CD4-positive, alpha-beta T cell treated with Interleukin-21 for 1 hour (primary cell): ENCODE data around the gene DGKH.

ENCODE experiments used
- DNase-seq: peaks from one replicate; pipeline ENCODE4 v3.0.0-alpha.2; 2020

DGKH gene, protein sequence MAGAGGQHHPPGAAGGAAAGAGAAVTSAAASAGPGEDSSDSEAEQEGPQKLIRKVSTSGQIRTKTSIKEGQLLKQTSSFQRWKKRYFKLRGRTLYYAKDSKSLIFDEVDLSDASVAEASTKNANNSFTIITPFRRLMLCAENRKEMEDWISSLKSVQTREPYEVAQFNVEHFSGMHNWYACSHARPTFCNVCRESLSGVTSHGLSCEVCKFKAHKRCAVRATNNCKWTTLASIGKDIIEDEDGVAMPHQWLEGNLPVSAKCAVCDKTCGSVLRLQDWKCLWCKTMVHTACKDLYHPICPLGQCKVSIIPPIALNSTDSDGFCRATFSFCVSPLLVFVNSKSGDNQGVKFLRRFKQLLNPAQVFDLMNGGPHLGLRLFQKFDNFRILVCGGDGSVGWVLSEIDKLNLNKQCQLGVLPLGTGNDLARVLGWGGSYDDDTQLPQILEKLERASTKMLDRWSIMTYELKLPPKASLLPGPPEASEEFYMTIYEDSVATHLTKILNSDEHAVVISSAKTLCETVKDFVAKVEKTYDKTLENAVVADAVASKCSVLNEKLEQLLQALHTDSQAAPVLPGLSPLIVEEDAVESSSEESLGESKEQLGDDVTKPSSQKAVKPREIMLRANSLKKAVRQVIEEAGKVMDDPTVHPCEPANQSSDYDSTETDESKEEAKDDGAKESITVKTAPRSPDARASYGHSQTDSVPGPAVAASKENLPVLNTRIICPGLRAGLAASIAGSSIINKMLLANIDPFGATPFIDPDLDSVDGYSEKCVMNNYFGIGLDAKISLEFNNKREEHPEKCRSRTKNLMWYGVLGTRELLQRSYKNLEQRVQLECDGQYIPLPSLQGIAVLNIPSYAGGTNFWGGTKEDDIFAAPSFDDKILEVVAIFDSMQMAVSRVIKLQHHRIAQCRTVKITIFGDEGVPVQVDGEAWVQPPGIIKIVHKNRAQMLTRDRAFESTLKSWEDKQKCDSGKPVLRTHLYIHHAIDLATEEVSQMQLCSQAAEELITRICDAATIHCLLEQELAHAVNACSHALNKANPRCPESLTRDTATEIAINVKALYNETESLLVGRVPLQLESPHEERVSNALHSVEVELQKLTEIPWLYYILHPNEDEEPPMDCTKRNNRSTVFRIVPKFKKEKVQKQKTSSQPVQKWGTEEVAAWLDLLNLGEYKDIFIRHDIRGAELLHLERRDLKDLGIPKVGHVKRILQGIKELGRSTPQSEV

GRCh38 chr13:42048342-42048683, at the start of gene DGKH:
TSS of gene DGKH (plus strand) at chr13:42048648. CDS start at chr13:42048774, 126 bp downstream.
- no peak for DNase-seq

GRCh38 chr13:42000846-42001245, 47.6 kb upstream of the DGKH start:
- DNase-seq: no peak

DNA sequence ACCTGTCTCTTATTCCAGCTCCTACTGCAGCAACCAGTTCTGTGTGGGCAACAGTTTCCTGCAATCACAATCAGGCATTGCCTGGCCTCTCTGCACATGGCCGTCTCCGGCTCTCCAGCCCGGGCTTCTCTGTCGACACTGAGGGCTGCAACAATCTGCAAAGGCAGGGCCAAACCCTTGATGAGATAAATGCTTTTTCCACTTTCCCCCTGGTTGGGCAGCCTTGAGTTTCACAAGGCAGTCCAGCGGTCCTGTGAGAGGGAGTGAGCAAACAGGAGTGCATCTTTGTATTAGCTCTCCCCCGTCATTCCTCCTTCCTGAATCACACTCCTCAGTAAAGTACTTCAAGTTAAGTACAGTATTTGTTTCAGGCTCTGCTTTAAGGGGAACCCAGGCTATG, 46.9 kb upstream of the DGKH start:
- DNase-seq: no peak

DNA sequence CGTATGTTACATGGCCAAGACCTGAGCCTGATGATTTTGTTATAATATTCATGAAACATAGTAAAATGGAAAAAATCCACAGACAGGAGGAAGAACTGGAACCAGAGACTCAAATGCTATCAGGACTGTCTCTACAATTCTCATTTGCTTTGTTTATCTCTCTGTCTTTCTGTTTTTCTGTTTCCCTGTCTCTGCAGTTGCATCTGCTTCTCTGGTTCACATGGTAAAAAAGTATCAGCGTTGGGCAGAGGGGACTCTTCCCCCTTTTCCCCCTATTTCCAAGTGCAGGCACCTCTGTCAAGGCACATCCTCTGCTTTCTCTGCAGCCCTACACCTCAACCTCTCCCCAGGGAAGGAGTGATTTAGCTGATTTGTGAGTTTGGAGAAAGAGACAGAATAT, 46.4 kb upstream of the DGKH start:
- DNase-seq: no peak

- DNase-seq: no peak
These were observed 40.6 kb upstream of the DGKH start for GRCh38 chr13:42007844-42008243.

GRCh38 chr13:42009057-42009456, 39.4 kb upstream of the DGKH start:
- DNase-seq: no peak

DNA sequence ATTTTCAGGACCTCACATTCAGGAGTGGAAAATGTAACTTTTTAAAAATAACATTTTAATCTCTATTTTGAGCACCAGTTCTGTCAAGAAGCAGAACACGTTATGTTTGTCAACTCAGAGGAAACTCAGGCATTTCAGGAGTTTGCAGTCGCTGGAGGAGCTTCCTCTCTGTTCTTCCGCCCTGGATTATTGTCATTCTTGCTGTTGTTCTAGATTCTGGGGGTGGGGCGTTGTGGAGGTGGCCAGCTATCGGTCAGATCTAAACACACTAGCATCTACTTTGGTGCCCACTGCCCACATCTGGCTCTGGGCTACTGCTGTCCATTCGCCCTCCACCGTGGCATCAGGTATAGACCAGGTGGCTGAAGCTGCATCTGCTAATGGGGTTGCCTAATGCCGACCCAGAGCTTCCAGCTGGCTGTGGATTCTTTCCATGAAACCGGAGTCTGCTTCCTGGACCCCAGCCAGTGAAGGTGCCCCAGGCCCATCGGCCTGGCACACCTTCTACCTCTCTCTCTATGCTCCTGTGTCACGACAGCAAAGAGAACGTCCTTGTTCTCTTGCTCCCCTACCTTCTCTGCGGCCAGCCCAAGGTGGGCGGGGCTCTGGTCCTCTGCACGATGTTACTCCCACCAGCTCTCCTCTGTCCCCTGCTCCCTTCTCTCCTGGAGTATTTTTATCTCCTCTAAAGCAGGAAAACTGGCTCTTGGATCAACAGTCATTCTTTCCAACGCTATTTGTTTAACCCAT, 36.7 kb upstream of the DGKH start:
- no peak for DNase-seq

- DNase-seq: no peak
These were observed 34.3 kb upstream of the DGKH start for GRCh38 chr13:42014119-42014518.

DNA sequence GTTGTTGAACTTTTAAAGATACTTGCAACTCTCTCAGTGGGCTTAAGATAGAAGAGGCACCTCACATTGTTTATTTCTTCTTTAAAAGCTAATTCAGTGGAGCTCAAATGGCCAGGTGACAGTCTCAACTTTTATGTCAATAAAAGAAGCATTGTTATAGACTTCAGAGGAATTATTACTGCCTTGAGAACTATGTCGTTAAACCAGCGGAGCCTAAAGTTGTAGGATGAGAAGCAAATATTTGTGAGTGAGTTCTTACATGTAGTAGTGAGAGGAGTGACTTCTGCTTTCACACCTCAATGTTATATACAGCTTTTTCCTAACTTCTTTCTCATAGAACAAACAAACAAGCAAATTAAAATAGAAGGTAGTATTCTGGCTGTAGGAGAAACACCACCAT, 31.2 kb upstream of the DGKH start:
- no peak for DNase-seq

- no peak for DNase-seq
These were observed 26.6 kb upstream of the DGKH start for GRCh38 chr13:42021851-42022250.

GRCh38 chr13:42022336-42022735, 26.1 kb upstream of the DGKH start:
- DNase-seq: no peak

DNA sequence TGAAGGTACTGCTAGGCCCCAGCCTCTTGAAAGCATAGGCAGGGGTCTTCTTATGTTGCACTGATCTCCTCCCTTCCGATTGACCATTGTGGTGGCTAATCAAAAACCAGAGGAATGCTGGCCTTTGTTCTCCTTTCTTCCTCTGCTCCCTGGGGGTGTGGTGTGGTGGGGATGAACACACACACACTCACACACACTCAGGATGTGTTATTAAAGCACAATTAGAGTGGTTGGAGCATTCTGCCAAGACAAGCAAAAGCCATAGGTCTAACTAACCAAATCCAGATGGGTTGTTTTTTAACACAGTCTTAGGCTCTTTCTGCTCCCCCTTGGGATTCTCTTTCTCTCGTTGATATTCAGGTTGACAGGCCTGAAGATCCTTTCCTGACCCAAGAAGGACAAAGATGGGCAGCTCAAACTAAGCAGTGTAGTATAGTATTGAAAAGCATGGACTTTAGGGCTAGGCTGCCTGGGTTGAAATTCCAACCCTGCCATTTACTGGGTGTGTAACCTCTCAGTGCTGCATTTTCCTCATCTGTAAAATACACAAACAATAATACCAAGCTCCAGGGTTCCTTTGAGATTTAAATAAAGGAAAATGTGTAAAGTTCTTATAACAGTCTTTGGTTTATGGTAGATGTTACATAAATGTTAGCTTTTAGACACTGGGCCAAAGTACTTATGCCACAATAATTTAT, 25.5 kb upstream of the DGKH start:
- no peak for DNase-seq

DNA sequence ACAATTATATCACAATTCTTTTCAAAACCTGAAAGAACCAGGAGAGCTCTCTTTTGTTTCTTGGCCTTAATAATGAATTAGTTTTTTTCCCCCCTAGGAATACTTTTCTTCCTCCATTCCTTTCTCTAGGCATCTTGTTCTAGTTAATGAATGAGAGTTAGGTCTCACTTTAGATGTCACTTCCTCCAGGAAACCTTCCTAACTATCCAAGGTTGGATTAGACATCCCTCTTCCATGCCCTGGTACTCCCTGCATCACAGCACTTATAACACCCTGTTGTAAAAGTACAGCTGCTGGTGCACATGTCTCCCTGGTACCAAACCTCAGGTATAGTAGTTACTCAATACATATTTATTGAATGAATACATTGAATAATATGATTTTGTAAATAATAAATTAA, 21.2 kb upstream of the DGKH start:
- DNase-seq: no peak

- no peak for DNase-seq
These were observed 20.2 kb upstream of the DGKH start for GRCh38 chr13:42028113-42028799.

DNA sequence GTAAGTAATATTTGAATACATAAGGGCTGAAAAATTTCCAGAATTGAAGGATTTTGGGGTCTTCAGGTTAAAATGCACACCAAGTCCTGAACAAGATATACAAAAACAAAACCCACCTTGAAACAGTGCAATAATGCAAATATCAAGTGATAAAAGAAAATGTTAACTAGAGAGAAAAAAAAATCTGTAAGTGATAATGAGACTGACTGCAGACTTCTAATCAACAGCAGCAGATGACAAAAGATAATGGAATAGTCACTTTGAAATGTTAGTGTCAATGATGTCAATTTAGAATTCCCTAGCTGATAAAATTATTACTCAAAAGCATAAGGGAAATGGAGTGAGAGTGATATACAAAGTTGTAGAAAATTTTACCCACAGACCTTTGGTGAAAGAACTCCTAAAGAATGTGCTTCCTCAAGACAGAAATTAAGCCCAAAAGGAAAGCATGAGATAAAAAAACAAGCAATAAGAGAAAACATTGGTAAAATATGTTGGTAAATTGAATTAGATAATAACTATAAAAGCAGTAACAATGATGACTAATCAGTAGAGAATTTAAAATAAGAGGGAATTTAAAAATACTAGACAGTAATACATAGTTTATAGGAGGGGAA, 12.4 kb upstream of the DGKH start:
- DNase-seq: no peak

DNA sequence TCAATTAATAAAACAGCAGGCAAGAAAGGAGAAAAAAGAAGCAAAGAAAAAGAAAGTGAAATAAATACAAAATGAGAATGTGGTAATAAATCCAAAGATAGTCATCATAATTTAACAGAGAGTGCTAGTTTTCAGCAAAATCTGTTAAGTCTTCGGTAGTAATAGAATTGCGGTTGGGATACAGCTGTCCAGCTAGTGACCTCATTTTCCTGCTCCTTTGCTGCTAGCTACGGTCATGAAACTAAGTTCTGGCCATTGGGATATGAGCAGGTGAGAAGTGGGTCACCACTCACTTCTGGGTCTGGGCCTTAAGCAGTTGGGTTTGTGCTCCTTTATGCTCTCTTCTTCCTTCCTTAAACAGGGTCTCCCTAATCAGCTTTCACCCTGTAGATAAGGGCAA, 11.7 kb upstream of the DGKH start:
- DNase-seq: no peak

DNA sequence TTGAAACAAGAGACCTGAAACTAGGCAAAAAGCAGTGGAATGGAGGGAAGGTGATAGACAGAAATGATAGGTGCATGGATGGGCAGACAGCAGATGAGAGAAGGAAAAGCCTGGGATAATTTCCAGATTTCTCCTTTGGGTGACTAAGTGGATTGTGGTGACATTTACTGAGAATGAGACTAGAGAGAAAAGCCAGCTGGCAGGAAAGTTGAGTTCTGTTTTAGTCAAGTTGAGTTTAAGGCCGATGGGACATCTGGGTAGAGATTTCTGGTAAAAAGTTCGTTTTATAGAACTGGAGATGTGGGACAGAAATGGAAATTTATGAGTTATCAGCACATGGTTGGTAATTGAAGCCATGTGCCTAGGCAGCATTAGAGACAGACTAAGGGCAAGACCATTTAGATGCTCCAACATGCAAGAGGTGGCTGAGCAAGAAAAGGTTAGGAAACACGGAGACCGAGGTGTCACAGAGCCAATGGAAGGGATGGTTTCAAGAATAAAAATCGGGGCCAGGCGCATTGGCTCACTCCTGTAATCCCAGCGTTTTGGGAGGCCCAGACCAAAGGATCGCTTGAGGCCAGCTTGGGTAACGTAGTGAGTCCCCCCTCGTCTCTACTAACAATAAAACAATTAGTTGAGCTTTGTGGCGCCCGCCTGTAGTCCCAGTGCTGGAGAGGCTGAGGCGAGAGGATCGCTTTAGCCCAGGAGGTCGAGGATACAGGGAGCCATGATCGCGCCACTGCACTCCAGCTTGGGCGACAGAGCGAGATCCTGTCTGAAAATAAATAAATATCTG, 9.6 kb upstream of the DGKH start:
- no peak for DNase-seq

DNA sequence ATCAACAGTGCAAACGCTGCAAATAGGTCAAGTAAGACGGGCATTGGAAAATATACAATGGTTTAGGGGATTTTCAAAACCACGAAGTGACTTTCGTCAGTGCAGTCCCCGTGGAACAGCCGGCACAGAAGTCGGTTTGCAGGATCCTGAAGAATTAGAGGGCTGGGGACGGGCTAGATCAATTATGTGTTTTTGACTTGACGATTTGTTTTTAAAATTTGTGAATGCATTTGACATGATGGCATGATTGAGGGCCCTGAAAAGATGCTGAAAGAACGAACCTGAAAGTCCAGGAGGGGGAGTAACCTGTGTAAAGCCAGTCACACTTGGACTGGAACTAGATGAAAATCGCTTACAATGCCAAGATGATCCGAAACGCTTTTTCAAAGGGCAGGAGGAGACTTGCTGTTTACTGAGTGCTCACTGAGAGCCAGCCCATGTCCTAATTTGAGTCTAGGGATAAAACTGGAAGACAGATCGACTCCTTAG, 8.9 kb upstream of the DGKH start:
- DNase-seq: no peak

GRCh38 chr13:42039946-42040729, 8.3 kb upstream of the DGKH start:
- peak; percentile 92 for DNase-seq
